GM12878 (cell line): Measurements from ENCODE around the gene SPRN. TPM values are rescaled to one million over a fixed set of nuclear protein-coding genes. Genes with fewer than 3 reads are reported as not detected.

Experiments used
- ATAC-seq: fragments of 200-7000 bp; cut with Tn5 transposase; 3 replicates; pipeline ENCODE4 v1.9.1; 2020; ENCODE audit warnings: mild to moderate bottlenecking, moderate library complexity
- BruUV-seq: library from RNA; stranded (reverse); fragments of 400-500 nt; replicated peaks from 2 replicates; lab custom pipeline; 2021; lab: Mats Ljungman, UMichigan
- CTCF ChIA-PET: fragments of 300-600 bp; sonication (Branson Sonifier 250); formaldehyde crosslinking; extraction: SDS; loops from one replicate; lab custom pipeline; 2021; ENCODE audit warnings: inconsistent platforms; lab: Yijun Ruan, JAX
- POLR2A ChIA-PET: fragments of 350-600 bp; formaldehyde crosslinking; extraction: SDS; loops from one replicate; lab custom pipeline; 2021; ENCODE audit warnings: inconsistent platforms; lab: Charles Lee
- RAD21 ChIA-PET: fragments of 300-600 bp; sonication (Branson Sonifier 250); formaldehyde crosslinking; loops from one replicate; lab custom pipeline; 2023; ENCODE audit warnings: antibody characterized with exemption; ENCODE audit not compliant: unreplicated experiment; lab: Charles Lee
- SMC1A ChIA-PET: fragments of 300-600 bp; sonication (Branson Sonifier 250); formaldehyde crosslinking; loops from one replicate; lab custom pipeline; 2023; ENCODE audit not compliant: unreplicated experiment, uncharacterized antibody; lab: Charles Lee
- DNase-seq: peaks from one replicate; pipeline ENCODE4 v3.0.0-alpha.2; 2011; ENCODE audit warnings: low read depth, low spot score
- FAIRE-seq: peaks from 3 replicates; lab custom pipeline; 2011; peaks lifted over from hg19 to GRCh38; lab: Jason Lieb, UNC
- H2AFZ ChIP-seq: 2 replicates; pipeline ENCODE4 v1.6.0; 2011; ENCODE audit warnings: low read depth, low read length, control low read depth; ENCODE audit not compliant: control insufficient read depth
- H3K27ac ChIP-seq: 2 replicates; pipeline ENCODE4 v1.5.1; 2011; ENCODE audit warnings: control low read depth; ENCODE audit not compliant: control insufficient read depth, insufficient read depth
- H3K27me3 ChIP-seq, 2 experiments: replicated peaks in 1 of 2; 2 replicates each; pipeline versions ENCODE4 v1.6.0 to v1.6.1; 2011; ENCODE audit warnings: low read length in 1 of 2; ENCODE audit not compliant: control insufficient read depth in 2 of 2, insufficient read depth in 2 of 2
- H3K36me3 ChIP-seq, 2 experiments: 2 replicates each; pipeline ENCODE4 v1.5.1; 2011; ENCODE audit warnings: low read length in 1 of 2; ENCODE audit not compliant: control insufficient read depth in 2 of 2, insufficient read depth in 2 of 2
- H3K4me1 ChIP-seq: 2 replicates; pipeline ENCODE4 v1.6.1; 2011; ENCODE audit warnings: mild to moderate bottlenecking, low read length, moderate library complexity, mixed read lengths; ENCODE audit not compliant: control insufficient read depth, insufficient read depth
- H3K4me2 ChIP-seq: 2 replicates; pipeline ENCODE4 v1.6.0; 2011; ENCODE audit warnings: control low read depth; ENCODE audit not compliant: control insufficient read depth, insufficient read depth
- H3K4me3 ChIP-seq: fragments of 200-600 bp; sonication (generic); 2 replicates; pipeline ENCODE4 v1.5.1; 2016
- H3K79me2 ChIP-seq: 2 replicates; pipeline ENCODE4 v1.6.0; 2011; ENCODE audit warnings: low read length; ENCODE audit not compliant: control insufficient read depth, insufficient read depth
- H3K9ac ChIP-seq: 2 replicates; pipeline ENCODE4 v1.8.0; 2011; ENCODE audit warnings: low read length, control low read depth, mixed read lengths; ENCODE audit not compliant: control insufficient read depth, insufficient read depth
- H3K9me3 ChIP-seq: replicated peaks from 3 replicates; pipeline ENCODE4 v1.5.1; 2011; ENCODE audit warnings: mild to moderate bottlenecking, low read length; ENCODE audit not compliant: control insufficient read depth, insufficient read depth
- H4K20me1 ChIP-seq: 2 replicates; pipeline ENCODE4 v1.6.0; 2011; ENCODE audit not compliant: control insufficient read depth, insufficient read depth
- EZH2 ChIP-seq: IDR thresholded peaks from 2 replicates; pipeline ENCODE4 v1.6.1; 2012; ENCODE audit warnings: low read depth, mild to moderate bottlenecking, control low read depth, inconsistent platforms, low read length, borderline replicate concordance; ENCODE audit not compliant: control insufficient read depth
- IKZF1 ChIP-seq: fragments of 450-650 bp; conservative IDR thresholded peaks from 2 replicates; pipeline ENCODE4 v1.6.1; 2017; ENCODE audit warnings: antibody characterized with exemption, mild to moderate bottlenecking
- JUNB ChIP-seq: IDR thresholded peaks from 2 replicates; pipeline ENCODE4 v1.6.1; 2016; ENCODE audit warnings: antibody characterized with exemption, mild to moderate bottlenecking
- MEF2B ChIP-seq: fragments of 450-650 bp; IDR thresholded peaks from 2 replicates; pipeline ENCODE4 v1.6.1; 2018; ENCODE audit warnings: mild to moderate bottlenecking, moderate library complexity; ENCODE audit not compliant: partially characterized antibody, poor library complexity, severe bottlenecking
- MXI1 ChIP-seq: fragments of 150-350 bp; IDR thresholded peaks from 2 replicates; pipeline ENCODE4 v1.6.1; 2011; ENCODE audit warnings: low read depth, mild to moderate bottlenecking, inconsistent platforms, low read length, improper control_type of control experiment
- NFXL1 ChIP-seq: fragments of 450-650 bp; IDR thresholded peaks from 2 replicates; pipeline ENCODE4 v1.6.1; 2017; ENCODE audit warnings: antibody characterized with exemption, mild to moderate bottlenecking, borderline replicate concordance
- NR2F1 ChIP-seq: fragments of 450-650 bp; conservative IDR thresholded peaks from 2 replicates; pipeline ENCODE4 v1.6.1; 2017; ENCODE audit warnings: mild to moderate bottlenecking
- NRF1 ChIP-seq: conservative IDR thresholded peaks from 2 replicates; pipeline ENCODE4 v1.6.1; 2011; ENCODE audit warnings: mild to moderate bottlenecking, low read depth, low read length, improper control_type of control experiment
- SMAD5 ChIP-seq: IDR thresholded peaks from 2 replicates; pipeline ENCODE4 v1.6.1; 2016; ENCODE audit warnings: antibody characterized with exemption, low read depth
- SMC3 ChIP-seq: IDR thresholded peaks from 2 replicates; pipeline ENCODE4 v1.6.1; 2011; ENCODE audit warnings: low read length, improper control_type of control experiment, borderline replicate concordance
- SREBF2 ChIP-seq: IDR thresholded peaks from 2 replicates; pipeline ENCODE4 v1.6.1; 2012; ENCODE audit warnings: mild to moderate bottlenecking, low read length
- SUPT20H ChIP-seq: IDR thresholded peaks from 2 replicates; pipeline ENCODE4 v1.6.1; 2011; ENCODE audit warnings: low read depth, mild to moderate bottlenecking, low read length, moderate library complexity, borderline replicate concordance; ENCODE audit not compliant: control insufficient read depth
- TCF3 ChIP-seq: IDR thresholded peaks from 2 replicates; pipeline ENCODE4 v1.6.1; 2012; ENCODE audit warnings: low read depth, mild to moderate bottlenecking, low read length, borderline replicate concordance; ENCODE audit not compliant: insufficient read depth
- USF1 ChIP-seq: IDR thresholded peaks from 2 replicates; pipeline ENCODE4 v1.6.1; 2011; ENCODE audit warnings: borderline replicate concordance, low read depth, mild to moderate bottlenecking, moderate library complexity, mixed read lengths, low read length; ENCODE audit not compliant: insufficient read depth; ENCODE audit errors: extremely low read length
- WRNIP1 ChIP-seq: IDR thresholded peaks from 2 replicates; pipeline ENCODE4 v1.6.1; 2011; ENCODE audit warnings: low read depth, low read length, improper control_type of control experiment, borderline replicate concordance
- YBX1 ChIP-seq: fragments of 450-650 bp; IDR thresholded peaks from 2 replicates; pipeline ENCODE4 v1.6.1; 2016; ENCODE audit warnings: antibody characterized with exemption
- WGBS: methylation state at CpG from one replicate; pipeline ENCODE4 v1.1.6; 2016; ENCODE audit warnings: low lambda C conversion rate; ENCODE audit not compliant: insufficient replicate concordance, insufficient coverage; ENCODE audit errors: missing lambda C conversion rate; 5-methylcytosine and 5-hydroxymethylcytosine counted together
- in situ Hi-C: fragments of 300-500 bp; cut with MboI; formaldehyde crosslinking; loops from 9 replicates; pipeline ENCODE4 v1.14.3; 2018; ENCODE audit warnings: mixed read lengths
- intact Hi-C: fragments of 100-400 bp; cut with micrococcal nuclease; formaldehyde crosslinking; loops from one replicate; pipeline ENCODE4 v1.14.2; 2022; ENCODE audit not compliant: unreplicated experiment
- polyA plus RNA-seq, 11 experiments: library from polyadenylated mRNA; depleted of rRNA in 4 of 11; unstranded in 6 of 11; stranded (reverse) in 5 of 11; fragments of >200 nt; fragmentation: Nextera tagmentation in 4 of 11; fragmentation: Illumina TruSeq in 1 of 11; extraction: Ambion mirVana in 4 of 11; extraction: Trizol in 1 of 11; gene quantifications; 1 replicate in 1 of 11; 2 replicates in 10 of 11; pipeline versions ENCODE4 v1.2.1 to v1.2.3, GENCODE V29; 2011 to 2016; ENCODE audit warnings: inconsistent platforms in 2 of 11, missing spikeins in 2 of 11, low read depth in 1 of 11
- total RNA-seq, 4 experiments: library from RNA; depleted of rRNA in 3 of 4; stranded (reverse); fragments of >200 nt in 3 of 4; fragmentation: Illumina TruSeq in 1 of 4; extraction: Trizol in 1 of 4; gene quantifications; 2 replicates each; pipeline versions ENCODE4 v1.2.1 to v1.2.3, GENCODE V29; 2013 to 2021

SPRN gene
- total and polyA plus RNA-seq, 10 of the 15 experiments (the other 5 are each of a cell fraction or from before 2014, with no cell fraction given): 0.03 to 0.96 (median 0.46) TPM; not detected in 6

GRCh38 chr10:133394801-133395221, 29.6 kb downstream of the SPRN start:
- in situ Hi-C loops: no loop called here
- Histone ChIP-seq H3K27me3 (no peaks in the 10 kb centered on the region), H3K79me2 (peaks cover 24% of the 10 kb centered on the region), H3K4me2 (peak overlapping the region; percentile 72), H3K9me3 (no peaks in the 10 kb centered on the region), H3K4me1 (peaks cover 36% of the 10 kb centered on the region), H4K20me1 (no peaks in the 10 kb centered on the region), H3K36me3 (peaks cover 8 to 9% of the 10 kb centered on the region in 2 experiments; a peak in 3 of 4 replicates), H3K4me3 (peak overlapping the region; percentile 80), H3K9ac (peak overlapping the region; percentile 98), H3K27ac (peak overlapping the region; percentile 95), H2AFZ (no peak overlapping the region)
- ChIA-PET CTCF (no interaction called here), SMC1A (no interaction called here), RAD21 (interaction anchor here (1.3 kb wide), 1 partner anchor 65 kb away, joined by 4 read pairs; no protein-coding TSS in a partner anchor), POLR2A (no interaction called here)
- BruUV-seq: no TSS peak
- no peak for TF ChIP-seq NR2F1
- TF ChIP-seq SMAD5: 0 out of 2 replicates have a peak, but pooled peaks have one; percentile 5
- under 1% methylated on average over 21 of the region's 21 CpGs for WGBS
- DNase-seq (no peak), FAIRE-seq (no peak), ATAC-seq (peak; percentile 4; the same call in 2 of the 3 replicates)
- intact Hi-C loops: loop anchor here (5.0 kb wide), 2 partner anchors 68 to 88 kb away; partner anchors contain the start of genes TUBGCP2 and ZNF511

- Histone ChIP-seq H3K27ac (peak within 1 kb of the TSS; percentile 95), H3K27me3 (no peaks in the 10 kb centered on the region), H3K36me3 (peaks cover 3 to 5% of the 10 kb centered on the region in 2 experiments; a peak in 3 of 4 replicates), H3K4me2 (peak within 1 kb of the TSS; percentile 75), H3K9me3 (no peaks in the 10 kb centered on the region), H3K4me3 (peak within 1 kb of the TSS; percentile 80), H2AFZ (peak within 1 kb of the TSS; percentile 69), H4K20me1 (no peaks in the 10 kb centered on the region), H3K79me2 (peaks cover 24% of the 10 kb centered on the region), H3K9ac (peak within 1 kb of the TSS; percentile 98), H3K4me1 (peaks cover 39% of the 10 kb centered on the region)
- DNase-seq: peak; percentile 65
- intact Hi-C loops: loop anchor here (5.0 kb wide), 2 partner anchors 67 to 87 kb away; partner anchors contain the start of genes TUBGCP2 and ZNF511
- RAD21 ChIA-PET: interaction anchor here (1.3 kb wide), 1 partner anchor 65 kb away, joined by 4 read pairs; no protein-coding TSS in a partner anchor
- BruUV-seq: no TSS peak
- ATAC-seq: peak; percentile 85
- in situ Hi-C loops: no loop called here
- peak; percentile 75 for FAIRE-seq
- SMC1A ChIA-PET: no interaction called here
- CTCF ChIA-PET: no interaction called here
- POLR2A ChIA-PET: no interaction called here
- 1% methylated on average over 58 of the region's 69 CpGs for WGBS
- TF ChIP-seq SUPT20H (no peak), EZH2 (no peak), MEF2B (no peak), NRF1 (peak; percentile 92), SMC3 (no peak), TCF3 (peak; percentile 73; the same call in 1 of the 2 replicates), SMAD5 (peak; percentile 26; the same call in 1 of the 2 replicates), MXI1 (peak; percentile 83), IKZF1 (peak; percentile 95), WRNIP1 (no peak), SREBF2 (no peak; the same call in 1 of the 2 replicates), JUNB (no peak), YBX1 (no peak), NFXL1 (no peak), USF1 (peak; percentile 40)
Measured at GRCh38 chr10:133394064-133394663, 30.3 kb downstream of the SPRN start, which contains the start of gene MTG1. TSS of gene MTG1 (plus strand) at chr10:133394157. CDS start at chr10:133394221, 64 bp downstream.
